GM18870 (cell line): ENCODE measurements around the gene PIK3AP1.

Experiments
- ATAC-seq: cut with Tn5 transposase; IDR thresholded peaks from one replicate; pipeline ENCODE4 v1.9.1; 2021; ENCODE audit warnings: moderate library complexity; ENCODE audit not compliant: unreplicated experiment

PIK3AP1 gene

GRCh38 chr10:96672481-96673175 lies 47.7 kb downstream of the PIK3AP1 start:
- ATAC-seq = no peak

DNA sequence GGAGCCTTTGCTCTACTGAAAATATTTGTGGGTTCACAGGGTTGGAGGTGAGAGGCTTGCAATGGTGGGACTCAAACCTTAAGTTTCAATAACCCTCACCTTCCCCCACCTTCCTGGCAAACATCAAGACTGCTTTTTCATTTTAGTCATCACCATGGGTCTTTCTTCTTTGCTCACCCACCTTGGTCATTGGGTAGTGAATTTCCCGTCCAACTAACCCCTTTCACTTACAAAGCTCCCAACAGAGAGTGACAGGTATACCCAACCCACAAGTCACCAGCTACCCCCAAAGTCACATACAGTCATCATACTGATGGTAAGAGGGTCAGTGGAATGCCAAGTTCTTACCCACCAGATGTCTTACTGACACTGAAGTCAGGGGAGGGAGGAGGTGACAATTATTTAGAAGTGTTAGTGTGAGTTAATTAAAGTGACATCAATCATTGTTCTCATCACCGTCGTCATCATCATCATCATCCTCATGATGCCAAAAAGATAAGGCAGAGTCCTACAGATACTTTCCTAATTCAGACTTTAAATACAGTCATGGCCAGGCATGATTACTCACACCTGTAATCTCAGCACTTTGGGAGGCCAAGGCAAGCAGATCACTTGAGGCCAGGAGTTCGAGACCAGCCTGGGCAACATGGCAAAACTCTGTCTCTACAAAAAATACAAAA lies 49.0 kb downstream of the PIK3AP1 start:
- ATAC-seq = no peak

GRCh38 chr10:96670786-96671185 lies 49.5 kb downstream of the PIK3AP1 start:
- ATAC-seq = no peak

GRCh38 chr10:96667401-96667800 lies 52.9 kb downstream of the PIK3AP1 start:
- no peak for ATAC-seq

GRCh38 chr10:96666741-96667140 lies 53.6 kb downstream of the PIK3AP1 start:
- peak; percentile 60 for ATAC-seq

DNA sequence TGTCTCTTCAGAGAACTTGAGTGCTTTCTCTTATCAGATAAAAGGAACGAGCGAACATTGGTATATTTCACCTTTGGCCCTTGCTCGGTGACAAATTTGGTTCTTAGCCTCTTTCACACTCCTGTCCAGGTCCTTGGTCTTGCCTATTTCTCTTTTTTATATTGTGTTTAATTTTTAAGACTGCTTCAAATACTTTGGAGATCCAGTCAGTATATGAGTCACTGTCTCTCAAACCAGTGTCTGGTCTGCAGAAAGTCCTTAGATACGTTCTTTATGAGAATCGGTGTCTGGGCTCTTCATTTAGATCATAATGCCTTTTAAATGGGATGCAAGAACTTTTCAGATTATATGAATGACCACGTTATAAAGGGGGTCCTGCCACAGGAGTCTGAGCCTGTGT lies 55.0 kb downstream of the PIK3AP1 start:
- ATAC-seq = no peak

DNA sequence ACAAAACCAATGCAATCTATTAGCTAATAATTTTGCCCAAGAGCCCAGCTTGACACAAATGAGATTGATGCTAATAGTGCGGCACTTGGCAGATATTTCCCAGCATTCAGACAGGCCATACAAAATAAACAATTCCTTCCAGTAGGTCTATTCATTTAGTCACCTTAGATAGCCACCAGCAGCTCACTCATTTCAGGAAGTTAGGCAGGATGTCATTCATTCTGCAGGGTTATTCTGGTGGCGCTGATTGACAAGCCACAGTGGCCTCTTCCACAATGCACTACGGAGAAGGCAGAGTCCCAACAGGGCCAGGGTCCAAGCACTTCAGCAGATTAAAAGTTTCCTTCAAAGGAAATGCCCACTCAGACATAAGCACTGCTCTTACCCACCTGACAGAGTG lies 55.8 kb downstream of the PIK3AP1 start:
- no peak for ATAC-seq

- ATAC-seq = no peak
These were observed 56.5 kb downstream of the PIK3AP1 start for GRCh38 chr10:96663797-96664196.

DNA sequence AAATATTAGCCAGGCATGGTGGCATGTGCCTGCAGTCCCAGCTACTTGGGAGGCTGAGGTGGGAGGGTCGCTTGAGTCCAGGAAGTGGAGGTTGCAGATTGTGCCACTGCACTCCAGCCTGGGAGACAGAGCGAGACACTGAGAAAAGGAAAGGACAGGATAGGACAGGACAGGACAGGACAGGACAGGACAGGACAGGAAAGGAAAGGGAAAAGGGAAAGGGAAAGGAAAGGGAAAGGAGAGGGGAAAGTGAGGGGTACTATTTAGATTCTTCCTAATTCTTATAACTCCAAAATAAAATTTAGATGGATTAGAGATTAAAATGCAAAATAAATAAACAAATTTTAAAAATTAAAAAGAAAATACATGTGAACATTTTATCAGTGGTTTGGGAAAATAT lies 58.7 kb downstream of the PIK3AP1 start:
- no peak for ATAC-seq

DNA sequence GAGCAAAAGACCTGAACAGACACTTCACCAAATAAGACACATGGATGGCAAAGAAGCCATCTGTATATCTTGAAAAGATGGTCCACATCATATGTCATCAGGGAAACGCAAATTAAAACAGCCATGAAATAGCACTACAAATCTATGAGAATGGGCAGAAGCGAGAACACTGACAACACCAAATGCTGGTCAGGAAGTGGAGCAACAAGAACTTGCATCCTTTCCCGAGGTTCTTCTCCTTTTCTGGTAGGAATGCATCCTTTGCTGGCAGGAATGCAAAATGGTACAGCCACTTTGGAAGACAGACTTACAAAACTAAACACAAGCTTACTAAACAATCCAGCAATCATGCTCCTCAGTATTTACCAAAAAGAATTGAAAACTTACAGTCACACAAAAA lies 60.0 kb downstream of the PIK3AP1 start:
- ATAC-seq = no peak

GRCh38 chr10:96658844-96659243 lies 61.5 kb downstream of the PIK3AP1 start:
- no peak for ATAC-seq

DNA sequence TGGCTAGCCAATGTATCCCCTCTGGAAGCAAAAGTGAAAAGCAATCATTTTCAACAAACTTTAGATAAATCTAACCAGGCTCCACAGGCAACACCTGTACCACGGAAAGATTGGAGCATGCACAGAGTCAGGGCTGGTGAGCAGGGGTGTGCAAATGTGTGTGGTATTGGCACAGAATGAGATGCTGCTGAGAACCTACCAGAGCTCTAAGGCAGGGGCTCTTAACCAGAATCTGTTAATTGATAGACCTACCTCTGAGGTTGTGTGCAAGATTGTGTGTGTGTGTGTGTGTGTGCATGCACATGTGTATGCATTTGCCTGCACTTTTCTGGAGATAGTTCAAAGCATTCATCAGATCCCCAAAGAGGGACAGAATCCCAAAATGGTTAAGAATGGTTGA lies 62.9 kb downstream of the PIK3AP1 start:
- ATAC-seq = no peak

GRCh38 chr10:96656839-96657238 lies 63.5 kb downstream of the PIK3AP1 start:
- no peak for ATAC-seq

DNA sequence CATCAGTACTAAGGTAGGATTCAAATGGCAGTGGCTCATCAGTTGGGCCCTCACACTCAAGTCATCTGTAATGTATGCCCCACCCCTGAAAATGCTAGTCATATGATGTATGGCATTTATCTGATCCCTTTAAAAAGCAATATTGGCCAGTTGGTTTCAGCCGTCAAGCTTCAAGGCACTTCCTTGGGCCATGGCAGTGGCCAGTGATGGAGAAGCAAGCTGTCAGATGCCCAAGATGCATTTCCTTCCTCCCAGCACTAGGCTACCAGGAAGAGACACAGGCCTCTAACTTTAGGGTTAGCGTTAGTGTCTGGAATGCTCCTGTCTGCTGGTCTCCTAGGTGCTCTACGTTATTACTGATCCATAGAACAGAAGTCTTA lies 64.1 kb downstream of the PIK3AP1 start:
- no peak for ATAC-seq

GRCh38 chr10:96655461-96656197 lies 64.7 kb downstream of the PIK3AP1 start:
- ATAC-seq = no peak

- ATAC-seq = peak; percentile 72
These were observed 68.3 kb downstream of the PIK3AP1 start for GRCh38 chr10:96651998-96652431.

GRCh38 chr10:96650958-96651357 lies 69.4 kb downstream of the PIK3AP1 start:
- ATAC-seq = no peak

GRCh38 chr10:96648297-96648696 lies 72.0 kb downstream of the PIK3AP1 start:
- ATAC-seq = no peak

DNA sequence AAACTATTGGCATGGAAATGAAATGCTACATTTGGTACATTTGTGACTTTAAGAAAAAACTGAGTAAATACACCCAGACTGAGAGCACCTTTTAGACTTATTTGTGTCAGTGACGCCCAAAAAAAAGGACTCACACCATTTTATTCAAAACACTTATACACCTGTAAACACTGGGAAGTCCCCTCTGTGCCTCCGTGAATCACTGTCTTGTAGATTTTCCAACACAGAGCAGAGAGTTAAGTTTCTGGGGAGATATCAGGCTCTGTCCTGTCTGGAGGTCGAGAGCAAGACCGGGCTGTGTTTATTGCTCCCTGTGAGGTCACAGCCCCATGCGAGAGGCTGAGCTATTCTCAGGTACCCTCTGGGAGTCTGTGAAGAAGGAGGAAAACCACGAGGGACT lies 72.8 kb downstream of the PIK3AP1 start:
- ATAC-seq = no peak

DNA sequence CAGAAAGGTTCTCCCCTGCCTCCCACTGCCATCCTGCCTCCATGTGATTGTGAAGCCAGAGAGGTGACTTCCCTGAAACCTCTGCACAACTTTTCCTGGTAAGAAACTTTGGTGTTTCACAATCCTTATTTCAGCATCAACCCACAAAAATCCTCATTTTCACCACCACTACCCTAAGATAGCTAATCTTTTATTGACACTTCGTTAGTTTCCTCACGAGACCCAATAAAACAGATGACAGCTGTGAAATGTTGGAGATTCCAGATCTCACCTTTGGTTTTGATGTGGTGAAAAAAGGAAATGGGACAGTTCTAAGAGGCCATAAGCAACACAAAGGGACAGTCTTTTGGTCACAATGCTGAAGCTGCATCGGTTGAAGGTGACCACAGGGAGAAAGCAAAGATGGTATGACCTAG lies 73.6 kb downstream of the PIK3AP1 start:
- no peak for ATAC-seq

- no peak for ATAC-seq
These were observed 74.0 kb downstream of the PIK3AP1 start for GRCh38 chr10:96646301-96646700.

GRCh38 chr10:96645191-96645721 lies 75.1 kb downstream of the PIK3AP1 start:
- ATAC-seq = no peak
